ENCODE results near the gene TMEM106C.

The TMEM106C gene

GRCh38 chr12:47963340-47964040 lies at the start of gene TMEM106C:
TSS of gene TMEM106C (plus strand) at chr12:47963596. CDS start at chr12:47964237, 641 bp downstream.
- peaks cover 8% of the 10 kb centered on the region for H3K36me3 Mint-ChIP-seq (ENCODE audit: insufficient read depth)
- H3K27ac Mint-ChIP-seq (ENCODE audit: low read depth) = peak within 1 kb of the TSS; percentile 90
- H3K4me1 Mint-ChIP-seq = peaks cover 38% of the 10 kb centered on the region
- no peaks in the 10 kb centered on the region for H3K9me3 Mint-ChIP-seq
- ATAC-seq (replicated peaks; ENCODE audit: extremely low read depth, poor library complexity, severe bottlenecking) = peak; percentile 95
- DNase-seq (ENCODE audit: low spot score in 2 of 2) = peak; percentile 82 to 85
- H3K4me3 Mint-ChIP-seq = peak within 1 kb of the TSS; percentile 100
- peaks cover 23% of the 10 kb centered on the region for H3K27me3 Mint-ChIP-seq

- H3K27me3 Mint-ChIP-seq = peaks cover 39% of the 10 kb centered on the region
- no peak for ATAC-seq (replicated peaks; ENCODE audit: extremely low read depth, poor library complexity, severe bottlenecking)
- DNase-seq (ENCODE audit: low spot score in 2 of 2) = no peak
- no peak overlapping the region for H3K27ac Mint-ChIP-seq (ENCODE audit: low read depth)
- no peaks in the 10 kb centered on the region for H3K36me3 Mint-ChIP-seq (ENCODE audit: insufficient read depth)
- no peaks in the 10 kb centered on the region for H3K4me1 Mint-ChIP-seq
- H3K4me3 Mint-ChIP-seq = no peak overlapping the region
- H3K9me3 Mint-ChIP-seq = no peaks in the 10 kb centered on the region
Measured at GRCh38 chr12:47920913-47921312, 42.5 kb upstream of the TMEM106C start.

GRCh38 chr12:47921907-47922306 lies 41.5 kb upstream of the TMEM106C start:
- no peak for ATAC-seq (replicated peaks; ENCODE audit: extremely low read depth, poor library complexity, severe bottlenecking)
- no peak for DNase-seq (ENCODE audit: low spot score in 2 of 2)
- no peak overlapping the region for H3K27ac Mint-ChIP-seq (ENCODE audit: low read depth)
- no peak overlapping the region for H3K4me3 Mint-ChIP-seq
- no peaks in the 10 kb centered on the region for H3K9me3 Mint-ChIP-seq
- no peaks in the 10 kb centered on the region for H3K4me1 Mint-ChIP-seq
- H3K27me3 Mint-ChIP-seq = peaks cover 30% of the 10 kb centered on the region
- H3K36me3 Mint-ChIP-seq (ENCODE audit: insufficient read depth) = no peaks in the 10 kb centered on the region

- Mint-ChIP-seq H3K4me1 (no peaks in the 10 kb centered on the region), H3K27me3 (peaks cover 45% of the 10 kb centered on the region)
- DNase-seq (ENCODE audit: low spot score in 2 of 2) = no peak
Measured at GRCh38 chr12:47927346-47927745, 36.0 kb upstream of the TMEM106C start.

GRCh38 chr12:47930634-47931033 lies 32.8 kb upstream of the TMEM106C start:
- Mint-ChIP-seq H3K9me3 (no peaks in the 10 kb centered on the region), H3K4me3 (no peak overlapping the region), H3K27ac (ENCODE audit: low read depth) (no peak overlapping the region), H3K4me1 (no peaks in the 10 kb centered on the region), H3K36me3 (ENCODE audit: insufficient read depth) (no peaks in the 10 kb centered on the region), H3K27me3 (peaks cover 22% of the 10 kb centered on the region)
- no peak for ATAC-seq (replicated peaks; ENCODE audit: extremely low read depth, poor library complexity, severe bottlenecking)
- DNase-seq (ENCODE audit: low spot score in 2 of 2) = no peak

More at GRCh38 chr12:47927346-47927745, 36.0 kb upstream of the TMEM106C start:
- Mint-ChIP-seq H3K36me3 (ENCODE audit: insufficient read depth) (no peaks in the 10 kb centered on the region), H3K4me3 (no peak overlapping the region), H3K9me3 (no peaks in the 10 kb centered on the region), H3K27ac (ENCODE audit: low read depth) (no peak overlapping the region)
- ATAC-seq (replicated peaks; ENCODE audit: extremely low read depth, poor library complexity, severe bottlenecking) = no peak

GRCh38 chr12:47931187-47931586 lies 32.2 kb upstream of the TMEM106C start:
- no peak overlapping the region for H3K27ac Mint-ChIP-seq (ENCODE audit: low read depth)
- no peaks in the 10 kb centered on the region for H3K9me3 Mint-ChIP-seq
- H3K4me1 Mint-ChIP-seq = no peaks in the 10 kb centered on the region
- H3K4me3 Mint-ChIP-seq = no peak overlapping the region
- H3K36me3 Mint-ChIP-seq (ENCODE audit: insufficient read depth) = no peaks in the 10 kb centered on the region
- no peak for ATAC-seq (replicated peaks; ENCODE audit: extremely low read depth, poor library complexity, severe bottlenecking)
- peaks cover 22% of the 10 kb centered on the region for H3K27me3 Mint-ChIP-seq
- no peak for DNase-seq (ENCODE audit: low spot score in 2 of 2)

GRCh38 chr12:47935184-47935583 lies 28.2 kb upstream of the TMEM106C start:
- Mint-ChIP-seq H3K36me3 (ENCODE audit: insufficient read depth) (no peaks in the 10 kb centered on the region), H3K4me3 (no peak overlapping the region), H3K27ac (ENCODE audit: low read depth) (no peak overlapping the region), H3K4me1 (no peaks in the 10 kb centered on the region), H3K9me3 (no peaks in the 10 kb centered on the region), H3K27me3 (peaks cover 22% of the 10 kb centered on the region)
- no peak for DNase-seq (ENCODE audit: low spot score in 2 of 2)
- ATAC-seq (replicated peaks; ENCODE audit: extremely low read depth, poor library complexity, severe bottlenecking) = no peak

- no peaks in the 10 kb centered on the region for H3K9me3 Mint-ChIP-seq
- H3K4me3 Mint-ChIP-seq = no peak overlapping the region
- H3K4me1 Mint-ChIP-seq = peaks cover 10% of the 10 kb centered on the region
- no peak overlapping the region for H3K27ac Mint-ChIP-seq (ENCODE audit: low read depth)
- H3K36me3 Mint-ChIP-seq (ENCODE audit: insufficient read depth) = peaks cover 1% of the 10 kb centered on the region
- ATAC-seq (replicated peaks; ENCODE audit: extremely low read depth, poor library complexity, severe bottlenecking) (no peak), DNase-seq (ENCODE audit: low spot score in 2 of 2) (no peak)
- peaks cover 19% of the 10 kb centered on the region for H3K27me3 Mint-ChIP-seq
Measured at GRCh38 chr12:47938093-47938492, 25.3 kb upstream of the TMEM106C start.

GRCh38 chr12:47938594-47938993 lies 24.8 kb upstream of the TMEM106C start:
- Mint-ChIP-seq H3K9me3 (no peaks in the 10 kb centered on the region), H3K27ac (ENCODE audit: low read depth) (no peak overlapping the region), H3K36me3 (ENCODE audit: insufficient read depth) (peaks cover 1% of the 10 kb centered on the region), H3K27me3 (peaks cover 24% of the 10 kb centered on the region), H3K4me1 (peaks cover 10% of the 10 kb centered on the region), H3K4me3 (no peak overlapping the region)
- DNase-seq (ENCODE audit: low spot score in 2 of 2) (no peak), ATAC-seq (replicated peaks; ENCODE audit: extremely low read depth, poor library complexity, severe bottlenecking) (no peak)

- ATAC-seq (replicated peaks; ENCODE audit: extremely low read depth, poor library complexity, severe bottlenecking) (no peak), DNase-seq (ENCODE audit: low spot score in 2 of 2) (no peak)
- no peak overlapping the region for H3K27ac Mint-ChIP-seq (ENCODE audit: low read depth)
- peaks cover 28% of the 10 kb centered on the region for H3K27me3 Mint-ChIP-seq
- H3K36me3 Mint-ChIP-seq (ENCODE audit: insufficient read depth) = peaks cover 1% of the 10 kb centered on the region
- H3K9me3 Mint-ChIP-seq = no peaks in the 10 kb centered on the region
- H3K4me1 Mint-ChIP-seq = peaks cover 10% of the 10 kb centered on the region
- H3K4me3 Mint-ChIP-seq = no peak overlapping the region
Measured at GRCh38 chr12:47939009-47939601, 24.3 kb upstream of the TMEM106C start.

- no peak for ATAC-seq (replicated peaks; ENCODE audit: extremely low read depth, poor library complexity, severe bottlenecking)
- no peaks in the 10 kb centered on the region for H3K9me3 Mint-ChIP-seq
- peaks cover 10% of the 10 kb centered on the region for H3K4me1 Mint-ChIP-seq
- no peak overlapping the region for H3K4me3 Mint-ChIP-seq
- peaks cover 28% of the 10 kb centered on the region for H3K27me3 Mint-ChIP-seq
- H3K36me3 Mint-ChIP-seq (ENCODE audit: insufficient read depth) = peaks cover 1% of the 10 kb centered on the region
- no peak overlapping the region for H3K27ac Mint-ChIP-seq (ENCODE audit: low read depth)
- no peak for DNase-seq (ENCODE audit: low spot score in 2 of 2)
Measured at GRCh38 chr12:47940773-47941474, 22.5 kb upstream of the TMEM106C start.

- Mint-ChIP-seq H3K9me3 (no peaks in the 10 kb centered on the region), H3K4me3 (no peak overlapping the region), H3K36me3 (ENCODE audit: insufficient read depth) (peaks cover 1% of the 10 kb centered on the region), H3K4me1 (peaks cover 10% of the 10 kb centered on the region), H3K27me3 (peaks cover 33% of the 10 kb centered on the region), H3K27ac (ENCODE audit: low read depth) (no peak overlapping the region)
- ATAC-seq (replicated peaks; ENCODE audit: extremely low read depth, poor library complexity, severe bottlenecking) = no peak
- no peak for DNase-seq (ENCODE audit: low spot score in 2 of 2)
Measured at GRCh38 chr12:47941475-47941780, 22.0 kb upstream of the TMEM106C start.

All from central memory CD8-positive, alpha-beta T cell (primary cell).